HEK293 (cell line): ENCODE results near the gene SLC48A1.

Experiments used
- SETDB1 ChIP-seq: IDR thresholded peaks from one replicate; pipeline ENCODE4 v1.6.1; 2017; ENCODE audit warnings: mild to moderate bottlenecking, low read length, moderate library complexity, mixed read lengths; ENCODE audit not compliant: insufficient read length
- YY1 ChIP-seq: fragments of 450-650 bp; formaldehyde crosslinking; IDR thresholded peaks from 2 replicates; pipeline ENCODE4 v1.5.1; 2018; ENCODE audit warnings: missing biosample characterization, missing genetic modification characterization
- ZBTB17 ChIP-seq: fragments of 450-650 bp; formaldehyde crosslinking; IDR thresholded peaks from 2 replicates; pipeline ENCODE4 v1.5.1; 2016; ENCODE audit warnings: missing biosample characterization, missing genetic modification characterization
- ZNF157 ChIP-seq: fragments of 450-650 bp; formaldehyde crosslinking; IDR thresholded peaks from 2 replicates; pipeline ENCODE4 v1.5.1; 2016; ENCODE audit warnings: missing biosample characterization, missing genetic modification characterization
- ZNF274 ChIP-seq, 2 experiments: fragments of 200-500 bp in 1 of 2; fragments of 450-650 bp in 1 of 2; sonication (Bioruptor generic) in 1 of 2; formaldehyde crosslinking in 1 of 2; IDR thresholded peaks; 2 replicates each; pipeline versions ENCODE4 v1.5.1 to v1.6.1; 2014 to 2016; ENCODE audit warnings: borderline replicate concordance in 1 of 2, inconsistent platforms in 1 of 2, low read length in 1 of 2, missing biosample characterization in 1 of 2, missing genetic modification characterization in 1 of 2
- ZNF549 ChIP-seq: fragments of 450-650 bp; IDR thresholded peaks from 2 replicates; pipeline ENCODE4 v1.5.1; 2018; ENCODE audit warnings: missing biosample characterization, missing genetic modification characterization, mild to moderate bottlenecking, inconsistent platforms, moderate library complexity
- ZNF776 ChIP-seq: fragments of 450-650 bp; formaldehyde crosslinking; IDR thresholded peaks from 2 replicates; pipeline ENCODE4 v1.5.0; 2017; ENCODE audit warnings: missing biosample characterization, missing genetic modification characterization, borderline replicate concordance
- TF ChIP-seq, protein P1 (sequence below): fragments of 450-650 bp; formaldehyde crosslinking; IDR thresholded peaks from 2 replicates; pipeline ENCODE4 v1.5.1; 2016; ENCODE audit warnings: missing biosample characterization, missing genetic modification characterization
- TF ChIP-seq, protein P2 (sequence below): fragments of 450-650 bp; formaldehyde crosslinking; IDR thresholded peaks from 2 replicates; pipeline ENCODE4 v1.5.1; 2017; ENCODE audit warnings: missing biosample characterization, missing genetic modification characterization
- TF ChIP-seq, protein P3 (sequence below): fragments of 450-650 bp; formaldehyde crosslinking; IDR thresholded peaks from 2 replicates; pipeline ENCODE4 v1.5.1; 2016; ENCODE audit warnings: missing biosample characterization, missing genetic modification characterization, low read depth
- TF ChIP-seq, protein P4 (sequence below): fragments of 450-650 bp; formaldehyde crosslinking; IDR thresholded peaks from 2 replicates; pipeline ENCODE4 v1.5.1; 2016; ENCODE audit warnings: missing biosample characterization, missing genetic modification characterization

DNA sequence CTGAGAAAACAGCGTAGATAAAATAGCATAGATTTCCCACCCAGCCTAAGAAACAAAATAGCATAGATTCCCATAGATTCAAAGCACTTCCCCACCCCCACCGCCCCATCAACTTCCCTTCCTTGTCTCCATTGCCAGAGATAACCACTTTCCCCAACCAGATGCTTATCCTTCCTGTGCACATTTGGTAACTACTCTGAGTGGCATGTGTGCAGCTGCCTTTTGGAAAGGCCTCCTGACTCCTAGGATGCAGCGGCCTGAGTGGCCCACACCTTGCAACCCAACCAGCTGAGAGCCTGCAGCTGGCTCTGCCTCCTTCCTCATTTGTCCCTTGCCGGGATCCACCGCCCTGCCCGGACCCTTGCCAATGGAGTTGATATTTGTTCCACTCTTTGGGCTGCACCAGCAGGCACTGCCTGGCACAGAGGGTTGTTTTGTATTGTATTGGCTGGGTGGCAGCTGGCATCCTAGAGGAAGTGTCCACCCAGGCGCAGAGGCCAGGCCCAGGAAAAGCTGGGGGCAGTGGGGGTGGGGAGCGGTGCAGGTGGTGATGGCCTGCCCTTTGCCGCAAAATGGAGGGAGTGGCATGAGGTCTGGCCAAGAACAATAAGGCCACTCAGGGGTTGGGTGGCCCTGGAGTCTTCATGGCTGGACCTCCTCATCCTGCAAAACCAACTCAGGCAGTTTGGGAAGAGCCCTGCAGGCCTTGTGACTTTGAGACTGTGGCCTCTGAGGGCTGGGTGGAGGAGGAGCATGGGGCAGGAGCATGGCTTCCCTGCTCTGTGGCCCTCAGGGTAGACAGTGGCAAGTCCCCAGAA is 4.9 kb downstream of the SLC48A1 start:
- TF ChIP-seq, protein P1, sequence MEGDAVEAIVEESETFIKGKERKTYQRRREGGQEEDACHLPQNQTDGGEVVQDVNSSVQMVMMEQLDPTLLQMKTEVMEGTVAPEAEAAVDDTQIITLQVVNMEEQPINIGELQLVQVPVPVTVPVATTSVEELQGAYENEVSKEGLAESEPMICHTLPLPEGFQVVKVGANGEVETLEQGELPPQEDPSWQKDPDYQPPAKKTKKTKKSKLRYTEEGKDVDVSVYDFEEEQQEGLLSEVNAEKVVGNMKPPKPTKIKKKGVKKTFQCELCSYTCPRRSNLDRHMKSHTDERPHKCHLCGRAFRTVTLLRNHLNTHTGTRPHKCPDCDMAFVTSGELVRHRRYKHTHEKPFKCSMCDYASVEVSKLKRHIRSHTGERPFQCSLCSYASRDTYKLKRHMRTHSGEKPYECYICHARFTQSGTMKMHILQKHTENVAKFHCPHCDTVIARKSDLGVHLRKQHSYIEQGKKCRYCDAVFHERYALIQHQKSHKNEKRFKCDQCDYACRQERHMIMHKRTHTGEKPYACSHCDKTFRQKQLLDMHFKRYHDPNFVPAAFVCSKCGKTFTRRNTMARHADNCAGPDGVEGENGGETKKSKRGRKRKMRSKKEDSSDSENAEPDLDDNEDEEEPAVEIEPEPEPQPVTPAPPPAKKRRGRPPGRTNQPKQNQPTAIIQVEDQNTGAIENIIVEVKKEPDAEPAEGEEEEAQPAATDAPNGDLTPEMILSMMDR = no peak
- TF ChIP-seq ZNF549 (tag by site-specific recombination) = no peak
- no peak for TF ChIP-seq ZNF157
- TF ChIP-seq SETDB1 = no peak
- TF ChIP-seq, protein P2, sequence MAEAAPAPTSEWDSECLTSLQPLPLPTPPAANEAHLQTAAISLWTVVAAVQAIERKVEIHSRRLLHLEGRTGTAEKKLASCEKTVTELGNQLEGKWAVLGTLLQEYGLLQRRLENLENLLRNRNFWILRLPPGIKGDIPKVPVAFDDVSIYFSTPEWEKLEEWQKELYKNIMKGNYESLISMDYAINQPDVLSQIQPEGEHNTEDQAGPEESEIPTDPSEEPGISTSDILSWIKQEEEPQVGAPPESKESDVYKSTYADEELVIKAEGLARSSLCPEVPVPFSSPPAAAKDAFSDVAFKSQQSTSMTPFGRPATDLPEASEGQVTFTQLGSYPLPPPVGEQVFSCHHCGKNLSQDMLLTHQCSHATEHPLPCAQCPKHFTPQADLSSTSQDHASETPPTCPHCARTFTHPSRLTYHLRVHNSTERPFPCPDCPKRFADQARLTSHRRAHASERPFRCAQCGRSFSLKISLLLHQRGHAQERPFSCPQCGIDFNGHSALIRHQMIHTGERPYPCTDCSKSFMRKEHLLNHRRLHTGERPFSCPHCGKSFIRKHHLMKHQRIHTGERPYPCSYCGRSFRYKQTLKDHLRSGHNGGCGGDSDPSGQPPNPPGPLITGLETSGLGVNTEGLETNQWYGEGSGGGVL (tag by site-specific recombination) = no peak
- TF ChIP-seq, protein P3, sequence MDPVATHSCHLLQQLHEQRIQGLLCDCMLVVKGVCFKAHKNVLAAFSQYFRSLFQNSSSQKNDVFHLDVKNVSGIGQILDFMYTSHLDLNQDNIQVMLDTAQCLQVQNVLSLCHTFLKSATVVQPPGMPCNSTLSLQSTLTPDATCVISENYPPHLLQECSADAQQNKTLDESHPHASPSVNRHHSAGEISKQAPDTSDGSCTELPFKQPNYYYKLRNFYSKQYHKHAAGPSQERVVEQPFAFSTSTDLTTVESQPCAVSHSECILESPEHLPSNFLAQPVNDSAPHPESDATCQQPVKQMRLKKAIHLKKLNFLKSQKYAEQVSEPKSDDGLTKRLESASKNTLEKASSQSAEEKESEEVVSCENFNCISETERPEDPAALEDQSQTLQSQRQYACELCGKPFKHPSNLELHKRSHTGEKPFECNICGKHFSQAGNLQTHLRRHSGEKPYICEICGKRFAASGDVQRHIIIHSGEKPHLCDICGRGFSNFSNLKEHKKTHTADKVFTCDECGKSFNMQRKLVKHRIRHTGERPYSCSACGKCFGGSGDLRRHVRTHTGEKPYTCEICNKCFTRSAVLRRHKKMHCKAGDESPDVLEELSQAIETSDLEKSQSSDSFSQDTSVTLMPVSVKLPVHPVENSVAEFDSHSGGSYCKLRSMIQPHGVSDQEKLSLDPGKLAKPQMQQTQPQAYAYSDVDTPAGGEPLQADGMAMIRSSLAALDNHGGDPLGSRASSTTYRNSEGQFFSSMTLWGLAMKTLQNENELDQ (tag by site-specific recombination) = no peak
- TF ChIP-seq, protein P4, sequence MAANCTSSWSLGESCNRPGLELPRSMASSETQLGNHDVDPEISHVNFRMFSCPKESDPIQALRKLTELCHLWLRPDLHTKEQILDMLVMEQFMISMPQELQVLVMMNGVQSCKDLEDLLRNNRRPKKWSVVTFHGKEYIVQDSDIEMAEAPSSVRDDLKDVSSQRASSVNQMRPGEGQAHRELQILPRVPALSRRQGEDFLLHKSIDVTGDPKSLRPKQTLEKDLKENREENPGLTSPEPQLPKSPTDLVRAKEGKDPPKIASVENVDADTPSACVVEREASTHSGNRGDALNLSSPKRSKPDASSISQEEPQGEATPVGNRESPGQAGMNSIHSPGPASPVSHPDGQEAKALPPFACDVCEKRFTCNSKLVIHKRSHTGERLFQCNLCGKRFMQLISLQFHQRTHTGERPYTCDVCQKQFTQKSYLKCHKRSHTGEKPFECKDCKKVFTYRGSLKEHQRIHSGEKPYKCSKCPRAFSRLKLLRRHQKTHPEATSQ (tag by site-specific recombination) = no peak
- TF ChIP-seq YY1 (tag by site-specific recombination) = no peak
- no peak for TF ChIP-seq ZNF274 (IDR thresholded peaks at IDR 0.05; ENCODE audit: low read length)
- TF ChIP-seq ZNF274 (tag by site-specific recombination; IDR thresholded peaks at IDR 0.05; ENCODE audit: borderline replicate concordance) = no peak
- TF ChIP-seq ZNF776 (tag by site-specific recombination) = no peak
- no peak for TF ChIP-seq ZBTB17 (tag by site-specific recombination)
